Lung (tissue), 16 donors: ENCODE results near the gene BMI1. TPM values are rescaled to one million over a fixed set of nuclear protein-coding genes. Genes with fewer than 3 reads are reported as not detected.

ENCODE experiments used
- ATAC-seq: fragments of 200-7000 bp; cut with Tn5 transposase; one replicate; pipeline ENCODE4 v1.9.1; 2020; ENCODE audit warnings: moderate number of reproducible peaks; ENCODE audit not compliant: insufficient read depth, low FRiP score
- DNase-seq, 3 donors: peaks; one replicate each; pipeline ENCODE4 v3.0.0-alpha.2; 2013 to 2017
- H3K27ac ChIP-seq, 2 donors: one replicate each; pipeline ENCODE4 v1.5.1; 2013; ENCODE audit warnings: mild to moderate bottlenecking in 2 of 2, moderate library complexity in 2 of 2, control low read depth in 1 of 2, inconsistent platforms in 1 of 2, low read depth in 1 of 2, low read length in 1 of 2
- H3K27me3 ChIP-seq, 3 donors: one replicate each; pipeline ENCODE4 v1.5.1; 2013; ENCODE audit warnings: low read length in 2 of 3; ENCODE audit not compliant: control insufficient read depth in 3 of 3, insufficient read depth in 3 of 3
- H3K36me3 ChIP-seq, 4 donors: one replicate each; pipeline ENCODE4 v1.5.1; 2013; ENCODE audit warnings: low read length in 4 of 4, mild to moderate bottlenecking in 1 of 4, moderate library complexity in 1 of 4; ENCODE audit not compliant: control insufficient read depth in 4 of 4, insufficient read depth in 4 of 4
- H3K4me1 ChIP-seq, 5 donors: one replicate each; pipeline ENCODE4 v1.5.1; 2013; ENCODE audit warnings: low read length in 5 of 5, mild to moderate bottlenecking in 2 of 5, moderate library complexity in 1 of 5; ENCODE audit not compliant: control insufficient read depth in 5 of 5, insufficient read depth in 5 of 5
- H3K4me3 ChIP-seq: one replicate; pipeline ENCODE4 v1.5.1; 2013; ENCODE audit warnings: mild to moderate bottlenecking, control low read depth, moderate library complexity
- H3K9ac ChIP-seq, 2 donors: one replicate each; pipeline ENCODE4 v1.5.1; 2013; ENCODE audit warnings: low read length in 2 of 2, control low read depth in 1 of 2; ENCODE audit not compliant: insufficient read depth in 1 of 2
- H3K9me3 ChIP-seq, 4 donors: one replicate each; pipeline ENCODE4 v1.5.1; 2013; ENCODE audit warnings: low read length in 3 of 4, mild to moderate bottlenecking in 1 of 4, moderate library complexity in 1 of 4; ENCODE audit not compliant: control insufficient read depth in 4 of 4, insufficient read depth in 3 of 4
- CTCF ChIP-seq: IDR thresholded peaks from 2 replicates; pipeline ENCODE4 v1.5.1; 2012; ENCODE audit warnings: mild to moderate bottlenecking; ENCODE audit errors: control extremely low read depth, extremely low read depth
- WGBS, 2 donors: extraction: QIAGEN DNeasy Blood & Tissue Kit; methylation state at CpG; one replicate each; pipeline ENCODE4 v1.1.7; 2013; 5-methylcytosine and 5-hydroxymethylcytosine counted together
- long read RNA-seq, 5 donors: transcript quantifications; one replicate each; lab custom pipeline, GENCODE V29; 2026
- polyA plus RNA-seq, 2 donors: library from polyadenylated mRNA; stranded (reverse); fragments of 200-250 nt; gene quantifications; one replicate each; pipeline ENCODE4 v1.2.1, GENCODE V29; 2013
- total RNA-seq, 2 donors: library from RNA; depleted of rRNA in 1 of 2; stranded (reverse); fragments of >200 nt in 1 of 2; gene quantifications; one replicate each; pipeline ENCODE4 v1.2.1, GENCODE V29; 2014 to 2021
- donor health status: control.
- donor health status: control.
- donor health status: Bipolar disorder and iron deficiency.
- donor health status: healthy.
- donor health status: DM: yes; HTN: yes; CAD: no.

BMI1 gene
- total RNA-seq (10 to 100 TPM; 40.8 to 81.1 TPM), polyA plus RNA-seq (10 to 100 TPM; 21.9 to 22.5 TPM)
- long read RNA-seq, donor 1, transcript BMI1-201 (10 exons, 3,428 nt): major isoform, 16 of 46 reads
- long read RNA-seq, donor 1, partial matches to known transcripts: 30 of 46 reads
- long read RNA-seq, donor 1, other reads (novel, unspliced or antisense): 0 of 46 reads
- long read RNA-seq, donor 2, transcript BMI1-201 (10 exons, 3,428 nt): major isoform, 9 of 12 reads
- long read RNA-seq, donor 2, partial matches to known transcripts: 0 of 12 reads
- long read RNA-seq, donor 2, other reads (novel, unspliced or antisense): 0 of 12 reads
- long read RNA-seq, donor 3, transcript BMI1-201 (10 exons, 3,428 nt): major isoform, 12 of 12 reads
- long read RNA-seq, donor 3, partial matches to known transcripts: 0 of 12 reads
- long read RNA-seq, donor 3, other reads (novel, unspliced or antisense): 0 of 12 reads
- long read RNA-seq, donor 4, transcript BMI1-201 (10 exons, 3,428 nt): major isoform, 10 of 15 reads
- long read RNA-seq, donor 4, partial matches to known transcripts: 0 of 15 reads
- long read RNA-seq, donor 4, other reads (novel, unspliced or antisense): 0 of 15 reads
- long read RNA-seq, donor 5, transcript BMI1-201 (10 exons, 3,428 nt): major isoform, 23 of 65 reads
- long read RNA-seq, donor 5, partial matches to known transcripts: 41 of 65 reads
- long read RNA-seq, donor 5, other reads (novel, unspliced or antisense): 0 of 65 reads

GRCh38 chr10:22320591-22321155 is at the start of gene BMI1:
BMI1 (plus strand) TSS chr10:22321099; CDS start chr10:22326450, 5,351 bp downstream.
- Histone ChIP-seq H3K4me1 (peaks cover 0 to 43% (median 11%) of the 10 kb centered on the region in 5 donors), H3K27ac (peak within 1 kb of the TSS; percentile 89 to 91), H3K9ac (peak within 1 kb of the TSS; percentile 14 to 32), H3K9me3 (no peaks in the 10 kb centered on the region), H3K36me3 (no peaks in the 10 kb centered on the region), H3K4me3 (peak within 1 kb of the TSS; percentile 86), H3K27me3 (peaks cover 0 to 37% (median 33%) of the 10 kb centered on the region in 3 donors)
- DNase-seq (peak; percentile 87 to 96 (median 92)), ATAC-seq (peak; percentile 56)
- no peak for TF ChIP-seq CTCF
- 1% methylated on average over 27 to 84 of the region's 85 CpGs for WGBS, 2 donors

GRCh38 chr10:22271786-22272185 is 49.1 kb upstream of the BMI1 start:
- no peak for TF ChIP-seq CTCF
- no peak for ATAC-seq
- 92 to 96% methylated on average over 6 of the region's 6 CpGs for WGBS, 2 donors
- Histone ChIP-seq H3K36me3 (no peaks in the 10 kb centered on the region), H3K27me3 (no peaks in the 10 kb centered on the region), H3K9me3 (no peaks in the 10 kb centered on the region), H3K9ac (no peak overlapping the region), H3K4me3 (no peak overlapping the region), H3K4me1 (no peaks in the 10 kb centered on the region), H3K27ac (no peak overlapping the region)
- DNase-seq: no peak

GRCh38 chr10:22278441-22278782 is 42.5 kb upstream of the BMI1 start:
- no peak overlapping the region for H3K27ac ChIP-seq
- H3K27me3 ChIP-seq: no peaks in the 10 kb centered on the region
- H3K4me3 ChIP-seq: no peak overlapping the region
- no peak for DNase-seq
- no peaks in the 10 kb centered on the region for H3K36me3 ChIP-seq
- H3K9ac ChIP-seq: no peak overlapping the region
- TF ChIP-seq CTCF: no peak
- ATAC-seq: no peak
- H3K4me1 ChIP-seq: no peaks in the 10 kb centered on the region
- H3K9me3 ChIP-seq: no peaks in the 10 kb centered on the region
- WGBS, 2 donors: 95 to 100% methylated on average over 4 of the region's 4 CpGs
